Ovary (tissue), 3 donors: ENCODE measurements around the gene RFPL1.

ENCODE experiments used
- CTCF ChIP-seq, 3 donors: fragments of 450-650 bp in 2 of 3; fragments of 200-600 bp in 1 of 3; IDR thresholded peaks; one replicate each; pipeline versions ENCODE4 v1.5.1 to v1.8.0; 2016 to 2022; ENCODE audit warnings: antibody characterized with exemption in 3 of 3, mild to moderate bottlenecking in 1 of 3
- EP300 ChIP-seq: sonication (generic); formaldehyde crosslinking; IDR thresholded peaks from one replicate; pipeline ENCODE4 v1.6.1; 2017; ENCODE audit warnings: antibody characterized with exemption
- POLR2A ChIP-seq: fragments of 450-650 bp; IDR thresholded peaks from one replicate; pipeline ENCODE4 v1.6.1; 2017; ENCODE audit warnings: antibody characterized with exemption, mild to moderate bottlenecking, moderate library complexity
- donor health status: DM: no; HTN: no; CAD: no.

- TF ChIP-seq POLR2A (no peak), CTCF (IDR thresholded peaks at IDR 0.05) (no peak), EP300 (no peak)
Observed at GRCh38 chr22:29491012-29491411, 52.6 kb downstream of the RFPL1 start.
